Measurements from ENCODE around the gene ZNF200. TPM values are rescaled to one million over a fixed set of nuclear protein-coding genes. Genes with fewer than 3 reads are reported as not detected.

Gene ZNF200
- total RNA-seq, 2 donors from 2014 or later = 3.2 to 4.9 TPM

- Histone ChIP-seq H3K27me3 (peaks cover 28 to 37% of the 10 kb centered on the region in 2 donors), H3K4me3 (no peak overlapping the region), H3K9me3 (no peaks in the 10 kb centered on the region), H3K27ac (no peak overlapping the region), H3K4me1 (peaks cover 0 to 15% of the 10 kb centered on the region in 2 donors), H3K36me3 (no peaks in the 10 kb centered on the region)
- no peak for DNase-seq (ENCODE audit: low spot score)
- TF ChIP-seq CTCF (IDR thresholded peaks at IDR 0.05) = no peak
These were observed 54.5 kb downstream of the ZNF200 start for GRCh38 chr16:3180445-3180878.

GRCh38 chr16:3179651-3180050, 55.3 kb downstream of the ZNF200 start:
- Histone ChIP-seq H3K36me3 (no peaks in the 10 kb centered on the region), H3K27ac (no peak overlapping the region), H3K4me1 (peaks cover 0 to 21% of the 10 kb centered on the region in 2 donors), H3K4me3 (no peak overlapping the region), H3K27me3 (peaks cover 36 to 43% of the 10 kb centered on the region in 2 donors), H3K9me3 (no peaks in the 10 kb centered on the region)
- DNase-seq (ENCODE audit: low spot score) = no peak
- no peak for TF ChIP-seq CTCF (IDR thresholded peaks at IDR 0.05)

GRCh38 chr16:3175157-3176093, 59.5 kb downstream of the ZNF200 start:
- H3K4me1 ChIP-seq = peaks cover 0 to 31% of the 10 kb centered on the region in 2 donors
- no peak overlapping the region for H3K27ac ChIP-seq
- no peaks in the 10 kb centered on the region for H3K36me3 ChIP-seq
- no peak for DNase-seq (ENCODE audit: low spot score)
- no peak overlapping the region for H3K4me3 ChIP-seq
- H3K27me3 ChIP-seq = peaks cover 47 to 55% of the 10 kb centered on the region in 2 donors
- no peaks in the 10 kb centered on the region for H3K9me3 ChIP-seq
- no peak for TF ChIP-seq CTCF (IDR thresholded peaks at IDR 0.05)

GRCh38 chr16:3174618-3175148, 60.3 kb downstream of the ZNF200 start:
- no peak for TF ChIP-seq CTCF (IDR thresholded peaks at IDR 0.05)
- Histone ChIP-seq H3K9me3 (no peaks in the 10 kb centered on the region), H3K36me3 (no peaks in the 10 kb centered on the region), H3K27ac (no peak overlapping the region), H3K4me1 (peaks cover 0 to 35% of the 10 kb centered on the region in 2 donors), H3K27me3 (peaks cover 47 to 62% of the 10 kb centered on the region in 2 donors), H3K4me3 (no peak overlapping the region)
- DNase-seq (ENCODE audit: low spot score) = no peak

- no peaks in the 10 kb centered on the region for H3K36me3 ChIP-seq
- DNase-seq (ENCODE audit: low spot score) = no peak
- TF ChIP-seq CTCF (IDR thresholded peaks at IDR 0.05) = no peak
- H3K4me3 ChIP-seq = no peak overlapping the region
- peaks cover 0 to 35% of the 10 kb centered on the region in 2 donors for H3K4me1 ChIP-seq
- H3K27ac ChIP-seq = no peak overlapping the region
- H3K9me3 ChIP-seq = no peaks in the 10 kb centered on the region
- peaks cover 44 to 68% of the 10 kb centered on the region in 2 donors for H3K27me3 ChIP-seq
These were observed 60.9 kb downstream of the ZNF200 start for GRCh38 chr16:3173892-3174617.

Other genes with a start within 250 kb of the ZNF200 start
- gene CLDN9, start 222.2 kb downstream of the ZNF200 start, total RNA-seq = under 1 TPM in 1 of 2 donors, not detected in 1; 0.39 TPM
- gene CLDN6, start 217.0 kb downstream of the ZNF200 start, total RNA-seq = not detected
- gene TNFRSF12A, start 214.8 kb downstream of the ZNF200 start, total RNA-seq = 100 to 1,000 TPM in 1 of 2 donors, 10 to 100 TPM in 1; 36.8 to 280 TPM
- gene HCFC1R1, start 211.2 kb downstream of the ZNF200 start, total RNA-seq = 10 to 100 TPM; 22.5 to 33.1 TPM
- 10 to 100 TPM in 1 of 2 donors, 1 to 10 TPM in 1; 7.4 to 12.6 TPM for gene THOC6, start 211.1 kb downstream of the ZNF200 start, total RNA-seq
- gene BICDL2, start 198.2 kb downstream of the ZNF200 start, total RNA-seq = under 1 TPM in 1 of 2 donors, not detected in 1; 0.28 TPM
- 1 to 10 TPM in 1 of 2 donors, under 1 TPM in 1; 0.30 to 1.7 TPM for gene MMP25, start 188.6 kb downstream of the ZNF200 start, total RNA-seq
- gene IL32, start 169.5 kb downstream of the ZNF200 start, total RNA-seq = 10 to 100 TPM; 52.9 to 56.0 TPM
- not detected for gene ZSCAN10, start 135.9 kb downstream of the ZNF200 start, total RNA-seq
- 10 to 100 TPM; 10.5 to 12.4 TPM for gene ZNF205, start 122.6 kb downstream of the ZNF200 start, total RNA-seq
- gene ZNF213, start 100.1 kb downstream of the ZNF200 start, total RNA-seq = 1 to 10 TPM; 7.3 to 7.9 TPM
- gene OR1F1, start 47.0 kb downstream of the ZNF200 start, total RNA-seq = not detected
- gene MEFV, start 21.5 kb upstream of the ZNF200 start, total RNA-seq = 1 to 10 TPM in 1 of 2 donors, under 1 TPM in 1; 0.82 to 2.2 TPM
- gene ZNF263, start 48.3 kb upstream of the ZNF200 start, total RNA-seq = 10 to 100 TPM; 11.0 to 18.0 TPM
- 1 to 10 TPM; 5.0 to 5.4 TPM for gene TIGD7, start 70.3 kb upstream of the ZNF200 start, total RNA-seq
- 10 to 100 TPM; 15.5 to 20.1 TPM for gene ZNF75A, start 70.3 kb upstream of the ZNF200 start, total RNA-seq
- under 1 TPM in 1 of 2 donors, not detected in 1; 0.56 TPM for gene OR2C1, start 120.7 kb upstream of the ZNF200 start, total RNA-seq
- 1 to 10 TPM; 4.2 to 9.4 TPM for gene ZSCAN32, start 165.8 kb upstream of the ZNF200 start, total RNA-seq
- 10 to 100 TPM; 10.2 to 16.5 TPM for gene ZNF174, start 166.1 kb upstream of the ZNF200 start, total RNA-seq
- gene ZNF597, start 208.3 kb upstream of the ZNF200 start, total RNA-seq = 1 to 10 TPM; 1.3 to 2.2 TPM
- 10 to 100 TPM; 28.1 to 29.1 TPM for gene NAA60, start 208.5 kb upstream of the ZNF200 start, total RNA-seq